Kidney epithelial cell (primary cell): Measurements from ENCODE around the gene PPP1R10. TPM values are rescaled to one million over a fixed set of nuclear protein-coding genes. Genes with fewer than 3 reads are reported as not detected.

Experiments used
- DNase-seq: peaks from one replicate; pipeline ENCODE4 v3.0.0-alpha.2; 2010; ENCODE audit warnings: low read depth
- H3K27me3 ChIP-seq: 2 replicates; pipeline ENCODE4 v1.6.0; 2011; ENCODE audit warnings: low read length; ENCODE audit not compliant: control insufficient read depth, insufficient read depth
- H3K36me3 ChIP-seq: 2 replicates; pipeline ENCODE4 v1.5.1; 2011; ENCODE audit warnings: low read length; ENCODE audit not compliant: control insufficient read depth, insufficient read depth
- H3K4me3 ChIP-seq: 2 replicates; pipeline ENCODE4 v1.5.1; 2011; ENCODE audit warnings: low read depth, mild to moderate bottlenecking, control low read depth, low read length
- CTCF ChIP-seq: IDR thresholded peaks from 2 replicates; pipeline ENCODE4 v1.5.1; 2011; ENCODE audit warnings: mild to moderate bottlenecking, moderate library complexity, low read length, control low read depth, inconsistent platforms; ENCODE audit not compliant: insufficient read depth, poor library complexity, severe bottlenecking
- total RNA-seq: library from RNA; depleted of rRNA; stranded (reverse); fragments of >200 nt; gene quantifications from 2 replicates; pipeline ENCODE4 v1.2.3, GENCODE V29; 2015

The PPP1R10 gene
- total RNA-seq, 1 donor from 2014 or later: 38.6 TPM

GRCh38 chr6:30655743-30656094 is 38.7 kb upstream of the PPP1R10 start:
- no peak for DNase-seq
- Histone ChIP-seq H3K4me3 (no peak overlapping the region), H3K27me3 (no peaks in the 10 kb centered on the region), H3K36me3 (peaks cover 2% of the 10 kb centered on the region)
- no peak for TF ChIP-seq CTCF

DNA sequence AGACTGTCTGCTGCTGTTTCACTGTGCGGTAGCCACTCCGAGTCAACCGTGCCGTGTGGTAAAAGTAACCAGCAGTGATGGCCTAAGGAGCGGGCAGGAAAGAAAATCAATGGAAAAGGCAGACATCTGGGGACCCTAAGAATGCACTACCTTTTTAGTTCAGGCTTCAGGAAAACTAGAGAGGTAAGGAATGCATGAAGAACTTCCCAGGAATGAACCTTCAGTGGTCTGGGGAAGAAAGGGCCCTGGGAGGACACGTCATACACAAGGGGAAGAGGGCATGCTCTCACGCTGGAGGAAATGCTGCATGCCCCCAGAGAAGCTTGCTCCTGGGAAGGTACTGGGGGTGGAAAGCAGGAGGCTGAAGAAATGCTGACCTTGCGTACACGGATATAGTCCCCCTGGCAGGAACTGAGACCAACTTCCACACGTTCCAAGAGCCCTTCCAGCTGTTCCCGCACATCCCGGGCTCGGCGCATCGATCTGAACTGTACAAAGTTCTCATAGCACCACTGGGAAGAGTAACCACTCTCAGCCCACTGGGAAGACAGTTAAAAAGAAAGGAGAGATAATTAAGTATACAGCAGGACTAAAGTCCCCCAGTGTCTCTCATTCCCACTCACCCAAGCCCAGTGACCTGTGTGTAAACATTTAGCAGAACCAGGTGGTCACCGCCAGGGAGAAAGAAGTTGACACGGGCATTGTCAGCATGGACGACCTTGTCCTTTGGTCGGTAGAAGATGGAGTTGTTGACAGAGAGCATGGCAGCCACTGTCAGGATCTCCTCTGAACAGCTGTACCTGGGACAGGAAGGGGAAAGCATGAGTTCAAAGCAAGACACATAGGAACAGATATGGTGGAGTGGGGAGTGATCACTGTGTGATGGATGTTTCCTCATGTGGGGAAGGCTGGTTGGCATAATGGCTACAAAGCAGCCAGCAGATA is 38.0 kb upstream of the PPP1R10 start:
- TF ChIP-seq CTCF: no peak
- Histone ChIP-seq H3K4me3 (no peak overlapping the region), H3K36me3 (peaks cover 2% of the 10 kb centered on the region), H3K27me3 (no peaks in the 10 kb centered on the region)
- no peak for DNase-seq

DNA sequence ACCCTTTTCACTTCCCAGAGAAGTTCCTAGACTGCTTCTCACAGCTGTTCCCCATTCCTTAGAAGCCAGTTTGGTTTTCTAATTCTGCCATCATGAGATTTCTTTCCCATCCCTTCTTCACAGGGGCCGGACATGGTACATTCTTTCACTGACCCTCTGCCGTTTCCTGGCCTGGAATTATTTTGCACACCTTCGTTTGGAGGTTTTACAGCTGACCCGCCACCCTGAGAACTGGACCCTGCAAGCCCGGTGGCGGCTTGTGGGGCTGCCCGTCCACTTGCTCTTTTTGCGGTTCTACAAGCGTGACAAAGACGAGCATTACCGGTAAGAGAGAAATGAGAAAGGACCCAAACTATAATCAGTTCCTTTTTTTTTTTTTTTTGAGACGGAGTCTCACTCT is 34.1 kb upstream of the PPP1R10 start:
- H3K27me3 ChIP-seq: no peaks in the 10 kb centered on the region
- TF ChIP-seq CTCF: no peak
- peaks cover 2% of the 10 kb centered on the region for H3K36me3 ChIP-seq
- no peak overlapping the region for H3K4me3 ChIP-seq
- DNase-seq: no peak

GRCh38 chr6:30647242-30648116 is 30.4 kb upstream of the PPP1R10 start:
- no peaks in the 10 kb centered on the region for H3K27me3 ChIP-seq
- no peak for DNase-seq
- no peaks in the 10 kb centered on the region for H3K36me3 ChIP-seq
- peak overlapping the region; percentile 99 for H3K4me3 ChIP-seq
- no peak for TF ChIP-seq CTCF

DNA sequence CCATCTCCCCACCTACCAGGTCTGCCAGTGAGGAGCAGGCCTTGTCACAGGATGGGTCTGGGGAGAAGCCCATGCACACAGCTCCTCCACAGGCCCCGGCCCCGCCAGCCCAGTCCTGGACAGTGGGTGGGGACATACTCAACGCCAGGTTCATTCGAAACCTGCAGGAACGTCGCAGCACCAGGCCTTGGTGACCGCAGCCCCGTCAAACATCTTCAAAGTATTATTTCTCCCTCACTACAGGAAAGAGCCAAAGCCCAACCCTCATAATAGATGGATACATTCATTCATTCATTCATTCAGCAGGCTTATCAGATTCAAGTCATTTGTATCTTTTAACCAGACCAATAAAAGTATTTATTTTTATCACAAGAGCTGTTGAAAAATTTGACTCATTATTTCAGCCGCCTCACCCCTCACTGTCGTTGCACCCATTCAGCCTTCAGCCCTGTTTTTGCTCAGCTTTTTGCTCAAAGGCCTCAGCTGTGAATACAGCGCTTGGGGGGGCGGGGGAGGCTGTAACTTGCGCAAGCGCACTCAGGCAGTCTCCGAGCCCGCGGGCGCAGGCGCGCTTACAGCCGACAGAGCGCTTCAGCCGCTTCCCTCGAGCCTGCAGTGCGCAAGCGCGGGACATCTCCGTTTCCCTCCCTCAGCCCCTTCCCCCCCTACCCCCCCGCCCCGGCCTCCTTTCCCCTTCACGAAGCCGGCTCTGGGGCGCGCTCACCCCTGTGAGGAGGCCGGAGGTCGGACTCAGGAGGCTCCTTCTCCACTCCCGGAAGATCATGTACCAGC is 29.6 kb upstream of the PPP1R10 start, which contains the start of gene C6orf136:
Gene C6orf136, plus strand, starts transcription at position 684 of the 792 bp plus-strand sequence. Its CDS starts 99 bp downstream, at position 783.
- H3K27me3 ChIP-seq: no peaks in the 10 kb centered on the region
- no peaks in the 10 kb centered on the region for H3K36me3 ChIP-seq
- TF ChIP-seq CTCF: no peak
- H3K4me3 ChIP-seq: peak within 1 kb of the TSS; percentile 99
- peak; percentile 72 for DNase-seq
